Memory B cell (primary cell): ENCODE results near the gene CLEC16A.
A peak's percentile ranks its signal among the peaks of the same experiment; 100 is the strongest.

Experiments
- ATAC-seq: fragments of 150-1000 bp; cut with Tn5 transposase; 2 replicates; pipeline ENCODE4 v1.10.0; 2021; ENCODE audit warnings: low read depth, mild to moderate bottlenecking, moderate library complexity
- DNase-seq, 2 donors: peaks; one replicate each; pipeline ENCODE4 v3.0.0; 2022; ENCODE audit warnings: low spot score in 2 of 2
- H3K27ac Mint-ChIP-seq: one replicate; pipeline ENCODE4 v1.8.0; 2022; ENCODE audit warnings: mild to moderate bottlenecking, moderate library complexity, mixed read lengths
- H3K27me3 Mint-ChIP-seq: one replicate; pipeline ENCODE4 v1.8.0; 2022; ENCODE audit warnings: mixed read lengths
- H3K36me3 Mint-ChIP-seq: one replicate; pipeline ENCODE4 v1.8.0; 2022; ENCODE audit warnings: mild to moderate bottlenecking, mixed read lengths
- H3K4me1 Mint-ChIP-seq: one replicate; pipeline ENCODE4 v1.8.0; 2022; ENCODE audit warnings: mixed read lengths
- H3K4me3 Mint-ChIP-seq: one replicate; pipeline ENCODE4 v1.8.0; 2022; ENCODE audit warnings: mild to moderate bottlenecking, moderate library complexity, mixed read lengths
- H3K9me3 Mint-ChIP-seq: one replicate; pipeline ENCODE4 v1.8.0; 2022; ENCODE audit warnings: mixed read lengths

The CLEC16A gene

GRCh38 chr16:11158018-11158417 is 213.7 kb downstream of the CLEC16A start:
- no peaks in the 10 kb centered on the region for H3K27me3 Mint-ChIP-seq
- DNase-seq (no peak), ATAC-seq (no peak)
- H3K36me3 Mint-ChIP-seq = peaks cover 8% of the 10 kb centered on the region
- no peak overlapping the region for H3K4me3 Mint-ChIP-seq
- peaks cover 4% of the 10 kb centered on the region for H3K4me1 Mint-ChIP-seq
- H3K9me3 Mint-ChIP-seq = no peaks in the 10 kb centered on the region
- no peak overlapping the region for H3K27ac Mint-ChIP-seq

- peaks cover 4% of the 10 kb centered on the region for H3K4me1 Mint-ChIP-seq
- H3K4me3 Mint-ChIP-seq = no peak overlapping the region
- peaks cover 6% of the 10 kb centered on the region for H3K36me3 Mint-ChIP-seq
- no peaks in the 10 kb centered on the region for H3K27me3 Mint-ChIP-seq
- DNase-seq (no peak), ATAC-seq (no peak)
- no peak overlapping the region for H3K27ac Mint-ChIP-seq
- no peaks in the 10 kb centered on the region for H3K9me3 Mint-ChIP-seq
These were observed 214.9 kb downstream of the CLEC16A start for GRCh38 chr16:11159282-11159681.

- H3K36me3 Mint-ChIP-seq = peaks cover 10% of the 10 kb centered on the region
- H3K27me3 Mint-ChIP-seq = no peaks in the 10 kb centered on the region
- DNase-seq = no peak
- no peak for ATAC-seq
- no peaks in the 10 kb centered on the region for H3K9me3 Mint-ChIP-seq
- H3K4me1 Mint-ChIP-seq = peaks cover 4% of the 10 kb centered on the region
- no peak overlapping the region for H3K4me3 Mint-ChIP-seq
- H3K27ac Mint-ChIP-seq = no peak overlapping the region
These were observed 216.3 kb downstream of the CLEC16A start for GRCh38 chr16:11160676-11161115.

- no peak overlapping the region for H3K4me3 Mint-ChIP-seq
- DNase-seq = no peak
- no peaks in the 10 kb centered on the region for H3K9me3 Mint-ChIP-seq
- peaks cover 4% of the 10 kb centered on the region for H3K4me1 Mint-ChIP-seq
- no peak overlapping the region for H3K27ac Mint-ChIP-seq
- H3K36me3 Mint-ChIP-seq = peaks cover 12% of the 10 kb centered on the region
- no peaks in the 10 kb centered on the region for H3K27me3 Mint-ChIP-seq
- no peak for ATAC-seq
These were observed 217.1 kb downstream of the CLEC16A start for GRCh38 chr16:11161439-11161838.

GRCh38 chr16:11161974-11162373 is 217.6 kb downstream of the CLEC16A start:
- no peaks in the 10 kb centered on the region for H3K9me3 Mint-ChIP-seq

GRCh38 chr16:11162586-11163268 is 218.4 kb downstream of the CLEC16A start:
- no peak for ATAC-seq
- Mint-ChIP-seq H3K4me1 (no peaks in the 10 kb centered on the region), H3K9me3 (no peaks in the 10 kb centered on the region), H3K27ac (peak overlapping the region; percentile 10), H3K36me3 (peaks cover 20% of the 10 kb centered on the region), H3K27me3 (no peaks in the 10 kb centered on the region), H3K4me3 (no peak overlapping the region)
- DNase-seq = no peak

More at GRCh38 chr16:11161974-11162373, 217.6 kb downstream of the CLEC16A start:
- DNase-seq (no peak), ATAC-seq (no peak)
- Mint-ChIP-seq H3K4me1 (peaks cover 3% of the 10 kb centered on the region), H3K27me3 (no peaks in the 10 kb centered on the region), H3K36me3 (peaks cover 14% of the 10 kb centered on the region), H3K4me3 (no peak overlapping the region), H3K27ac (no peak overlapping the region)

- Mint-ChIP-seq H3K4me3 (no peak overlapping the region), H3K9me3 (no peaks in the 10 kb centered on the region), H3K27me3 (no peaks in the 10 kb centered on the region), H3K36me3 (peaks cover 27% of the 10 kb centered on the region), H3K4me1 (no peaks in the 10 kb centered on the region), H3K27ac (no peak overlapping the region)
- ATAC-seq (no peak), DNase-seq (no peak)
These were observed 219.4 kb downstream of the CLEC16A start for GRCh38 chr16:11163761-11164261.

- Mint-ChIP-seq H3K9me3 (no peaks in the 10 kb centered on the region), H3K36me3 (peaks cover 28% of the 10 kb centered on the region), H3K27me3 (no peaks in the 10 kb centered on the region), H3K4me1 (no peaks in the 10 kb centered on the region), H3K4me3 (no peak overlapping the region), H3K27ac (no peak overlapping the region)
- ATAC-seq = no peak
- DNase-seq = no peak
These were observed 220.3 kb downstream of the CLEC16A start for GRCh38 chr16:11164482-11165270.

- Mint-ChIP-seq H3K27ac (no peak overlapping the region), H3K27me3 (no peaks in the 10 kb centered on the region), H3K4me1 (no peaks in the 10 kb centered on the region), H3K36me3 (peaks cover 26% of the 10 kb centered on the region), H3K9me3 (no peaks in the 10 kb centered on the region), H3K4me3 (no peak overlapping the region)
- ATAC-seq (no peak), DNase-seq (no peak)
These were observed 221.0 kb downstream of the CLEC16A start for GRCh38 chr16:11165349-11165748.

GRCh38 chr16:11165894-11166665 is 221.7 kb downstream of the CLEC16A start:
- no peaks in the 10 kb centered on the region for H3K27me3 Mint-ChIP-seq
- ATAC-seq (no peak), DNase-seq (no peak)
- no peaks in the 10 kb centered on the region for H3K9me3 Mint-ChIP-seq
- H3K27ac Mint-ChIP-seq = no peak overlapping the region
- H3K4me1 Mint-ChIP-seq = no peaks in the 10 kb centered on the region
- peaks cover 28% of the 10 kb centered on the region for H3K36me3 Mint-ChIP-seq
- H3K4me3 Mint-ChIP-seq = no peak overlapping the region

- Mint-ChIP-seq H3K36me3 (peaks cover 33% of the 10 kb centered on the region), H3K4me1 (peaks cover 5% of the 10 kb centered on the region), H3K4me3 (no peak overlapping the region), H3K9me3 (no peaks in the 10 kb centered on the region), H3K27me3 (no peaks in the 10 kb centered on the region), H3K27ac (no peak overlapping the region)
- no peak for DNase-seq
- no peak for ATAC-seq
These were observed 223.2 kb downstream of the CLEC16A start for GRCh38 chr16:11167581-11167980.

GRCh38 chr16:11168386-11169051 is 224.2 kb downstream of the CLEC16A start:
- H3K27ac Mint-ChIP-seq = no peak overlapping the region
- no peak overlapping the region for H3K4me3 Mint-ChIP-seq
- no peaks in the 10 kb centered on the region for H3K9me3 Mint-ChIP-seq
- peaks cover 33% of the 10 kb centered on the region for H3K36me3 Mint-ChIP-seq
- DNase-seq = no peak
- peaks cover 5% of the 10 kb centered on the region for H3K4me1 Mint-ChIP-seq
- ATAC-seq = no peak
- no peaks in the 10 kb centered on the region for H3K27me3 Mint-ChIP-seq

- no peaks in the 10 kb centered on the region for H3K27me3 Mint-ChIP-seq
- H3K9me3 Mint-ChIP-seq = no peaks in the 10 kb centered on the region
- DNase-seq (no peak), ATAC-seq (no peak)
- H3K27ac Mint-ChIP-seq = no peak overlapping the region
- H3K36me3 Mint-ChIP-seq = peaks cover 41% of the 10 kb centered on the region
- H3K4me1 Mint-ChIP-seq = peaks cover 6% of the 10 kb centered on the region
- no peak overlapping the region for H3K4me3 Mint-ChIP-seq
These were observed 225.3 kb downstream of the CLEC16A start for GRCh38 chr16:11169641-11170040.
